ENCODE data around the gene B4GALT6. TPM values are rescaled to one million over a fixed set of nuclear protein-coding genes. Genes with fewer than 3 reads are reported as not detected.

B4GALT6 gene
- total and polyA plus RNA-seq, 2 experiments from 2014 or later: 3.2 to 14.1 TPM

- Histone ChIP-seq H3K79me2 (no peaks in the 10 kb centered on the region), H3K9me2 (replicated peaks; ENCODE audit: insufficient read depth) (no peaks in the 10 kb centered on the region), H3K27ac (no peak overlapping the region), H2AFZ (no peak overlapping the region), H3K36me3 (replicated peaks; ENCODE audit: insufficient read depth, low read depth) (no peaks in the 10 kb centered on the region), H3K27me3 (no peaks in the 10 kb centered on the region), H4K20me1 (ENCODE audit: insufficient read depth, poor library complexity, severe bottlenecking) (no peaks in the 10 kb centered on the region), H3K9me3 (ENCODE audit: low read depth) (no peaks in the 10 kb centered on the region), H3K4me3 (no peak overlapping the region), H3K4me2 (no peak overlapping the region), H3K4me1 (ENCODE audit: insufficient read depth) (peaks cover 13% of the 10 kb centered on the region)
- no peak for DNase-seq (ENCODE audit: low spot score)
- 76% methylated on average over 7 of the region's 7 CpGs for WGBS (ENCODE audit: low lambda C conversion rate, missing lambda C conversion rate)
- TF ChIP-seq EZH2phosphoT487 (IDR thresholded peaks at IDR 0.05; ENCODE audit: low read depth, severe bottlenecking, unreplicated experiment): no peak
- TF ChIP-seq, protein P1, sequence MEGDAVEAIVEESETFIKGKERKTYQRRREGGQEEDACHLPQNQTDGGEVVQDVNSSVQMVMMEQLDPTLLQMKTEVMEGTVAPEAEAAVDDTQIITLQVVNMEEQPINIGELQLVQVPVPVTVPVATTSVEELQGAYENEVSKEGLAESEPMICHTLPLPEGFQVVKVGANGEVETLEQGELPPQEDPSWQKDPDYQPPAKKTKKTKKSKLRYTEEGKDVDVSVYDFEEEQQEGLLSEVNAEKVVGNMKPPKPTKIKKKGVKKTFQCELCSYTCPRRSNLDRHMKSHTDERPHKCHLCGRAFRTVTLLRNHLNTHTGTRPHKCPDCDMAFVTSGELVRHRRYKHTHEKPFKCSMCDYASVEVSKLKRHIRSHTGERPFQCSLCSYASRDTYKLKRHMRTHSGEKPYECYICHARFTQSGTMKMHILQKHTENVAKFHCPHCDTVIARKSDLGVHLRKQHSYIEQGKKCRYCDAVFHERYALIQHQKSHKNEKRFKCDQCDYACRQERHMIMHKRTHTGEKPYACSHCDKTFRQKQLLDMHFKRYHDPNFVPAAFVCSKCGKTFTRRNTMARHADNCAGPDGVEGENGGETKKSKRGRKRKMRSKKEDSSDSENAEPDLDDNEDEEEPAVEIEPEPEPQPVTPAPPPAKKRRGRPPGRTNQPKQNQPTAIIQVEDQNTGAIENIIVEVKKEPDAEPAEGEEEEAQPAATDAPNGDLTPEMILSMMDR (IDR thresholded peaks at IDR 0.05; ENCODE audit: poor library complexity): no peak
- TF ChIP-seq EZH2 (IDR thresholded peaks at IDR 0.05; ENCODE audit: borderline replicate concordance): no peak
Observed at GRCh38 chr18:31719363-31720006, 35.1 kb upstream of the B4GALT6 start.

- no peak overlapping the region for H3K27ac ChIP-seq
- H3K79me2 ChIP-seq: no peaks in the 10 kb centered on the region
- no peak for DNase-seq (ENCODE audit: low spot score)
- H3K9me3 ChIP-seq (ENCODE audit: low read depth): no peaks in the 10 kb centered on the region
- H3K27me3 ChIP-seq: no peaks in the 10 kb centered on the region
- no peak overlapping the region for H3K4me3 ChIP-seq
- H2AFZ ChIP-seq: no peak overlapping the region
- no peaks in the 10 kb centered on the region for H3K36me3 ChIP-seq (replicated peaks; ENCODE audit: insufficient read depth, low read depth)
- H3K4me2 ChIP-seq: no peak overlapping the region
- no peaks in the 10 kb centered on the region for H3K9me2 ChIP-seq (replicated peaks; ENCODE audit: insufficient read depth)
- H3K4me1 ChIP-seq (ENCODE audit: insufficient read depth): peaks cover 13% of the 10 kb centered on the region
- H4K20me1 ChIP-seq (ENCODE audit: insufficient read depth, poor library complexity, severe bottlenecking): no peaks in the 10 kb centered on the region
- TF ChIP-seq EZH2 (IDR thresholded peaks at IDR 0.05; ENCODE audit: borderline replicate concordance) (no peak), EZH2phosphoT487 (IDR thresholded peaks at IDR 0.05; ENCODE audit: low read depth, severe bottlenecking, unreplicated experiment) (no peak)
- TF ChIP-seq, protein P1 (IDR thresholded peaks at IDR 0.05; ENCODE audit: poor library complexity): no peak
- WGBS (ENCODE audit: low lambda C conversion rate, missing lambda C conversion rate): 87% methylated on average over 3 of the region's 3 CpGs
Observed at GRCh38 chr18:31718386-31718785, 34.0 kb upstream of the B4GALT6 start.

GRCh38 chr18:31716362-31716761 lies 32.0 kb upstream of the B4GALT6 start:
- H3K9me3 ChIP-seq (ENCODE audit: low read depth): no peaks in the 10 kb centered on the region
- H3K27ac ChIP-seq: peak overlapping the region; percentile 31
- no peaks in the 10 kb centered on the region for H3K27me3 ChIP-seq
- TF ChIP-seq EZH2 (IDR thresholded peaks at IDR 0.05; ENCODE audit: borderline replicate concordance) (no peak), EZH2phosphoT487 (IDR thresholded peaks at IDR 0.05; ENCODE audit: low read depth, severe bottlenecking, unreplicated experiment) (no peak)
- TF ChIP-seq, protein P1 (IDR thresholded peaks at IDR 0.05; ENCODE audit: poor library complexity): no peak
- H3K4me2 ChIP-seq: no peak overlapping the region
- no peaks in the 10 kb centered on the region for H3K36me3 ChIP-seq (replicated peaks; ENCODE audit: insufficient read depth, low read depth)
- H3K9me2 ChIP-seq (replicated peaks; ENCODE audit: insufficient read depth): no peaks in the 10 kb centered on the region
- peaks cover 7% of the 10 kb centered on the region for H3K4me1 ChIP-seq (ENCODE audit: insufficient read depth)
- H4K20me1 ChIP-seq (ENCODE audit: insufficient read depth, poor library complexity, severe bottlenecking): no peaks in the 10 kb centered on the region
- no peak overlapping the region for H3K4me3 ChIP-seq
- H3K79me2 ChIP-seq: no peaks in the 10 kb centered on the region
- WGBS (ENCODE audit: low lambda C conversion rate, missing lambda C conversion rate): 77% methylated on average over 3 of the region's 3 CpGs
- DNase-seq (ENCODE audit: low spot score): peak; percentile 28
- H2AFZ ChIP-seq: no peak overlapping the region

Data from hepatocyte (in vitro differentiated cells).